Measurements from ENCODE around the gene ATP5PD. TPM values are rescaled to one million over a fixed set of nuclear protein-coding genes. Genes with fewer than 3 reads are reported as not detected.
"Not testable (repeated sequence)": the region's sequence is repeated elsewhere in the genome, so short reads cannot be mapped to it uniquely, and the experiment has no call there.

The ATP5PD gene
- total and polyA plus RNA-seq, 2 donors from 2014 or later, result 261 to 916 TPM

DNA sequence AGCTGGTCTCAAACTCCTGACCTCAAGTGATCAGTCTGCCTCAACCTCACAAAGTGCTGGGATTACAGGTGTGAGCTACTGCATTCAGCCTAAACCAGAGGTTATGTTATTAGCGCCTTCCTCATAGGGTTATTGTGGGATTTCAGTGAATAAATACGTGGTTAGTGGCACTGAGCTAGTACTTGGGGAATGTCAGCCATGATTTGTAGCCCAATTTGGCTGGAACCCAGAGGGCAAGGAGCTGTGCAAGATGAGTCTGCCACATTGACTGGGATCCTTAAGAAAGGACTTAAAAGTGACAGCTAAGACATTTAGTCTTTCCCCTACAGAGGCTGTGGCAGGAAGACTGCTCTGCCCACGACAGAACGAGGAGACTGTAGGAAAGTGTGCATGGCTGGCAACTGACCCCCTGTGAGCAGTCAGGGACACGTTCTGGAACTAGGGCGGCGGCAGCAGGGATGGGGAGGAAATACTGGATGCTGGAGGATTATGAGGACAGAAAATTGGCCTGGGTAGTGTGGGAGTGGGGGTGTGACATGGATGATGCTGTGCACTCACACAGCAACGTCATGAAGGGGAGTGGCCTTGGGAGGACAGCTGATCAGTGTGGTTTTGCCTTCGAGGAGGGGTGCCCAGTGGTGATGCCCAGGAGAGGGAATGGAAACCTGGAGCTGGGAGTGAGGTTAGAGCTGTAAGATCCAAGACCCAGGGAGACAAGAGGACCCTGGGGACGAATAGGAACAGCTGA is 14.6 kb downstream of the ATP5PD start:
- intact Hi-C loops (cut with DNase I), result no loop called here
- no peaks in the 10 kb centered on the region for H3K9me3 ChIP-seq (ENCODE audit: control insufficient read depth in 2 of 3, insufficient read depth in 1 of 3, low read length in 3 of 3)
- H3K36me3 ChIP-seq (ENCODE audit: control insufficient read depth in 2 of 3, insufficient read depth in 3 of 3, low read length in 3 of 3), result no peaks in the 10 kb centered on the region
- H3K27ac ChIP-seq (ENCODE audit: low read depth in 2 of 2, low read length in 2 of 2), result peak overlapping the region; percentile 41 to 54
- peaks cover 0 to 18% (median 5%) of the 10 kb centered on the region in 3 donors for H3K4me1 ChIP-seq (ENCODE audit: control insufficient read depth in 2 of 3, insufficient read depth in 2 of 3, low read depth in 1 of 3, low read length in 3 of 3)
- FAIRE-seq (no peak), DNase-seq (peak; percentile 48 to 84 (median 74))
- no peak for TF ChIP-seq CTCF (IDR thresholded peaks at IDR 0.05; ENCODE audit: borderline replicate concordance, extremely low read depth, insufficient read depth)
- H3K9ac ChIP-seq (ENCODE audit: low read length in 3 of 3), result peak overlapping the region in 1 of 3 donors; percentile 1
- no peaks in the 10 kb centered on the region for H3K27me3 ChIP-seq (ENCODE audit: control insufficient read depth, insufficient read depth, low read length)
- peak overlapping the region; percentile 39 to 47 (median 45) for H3K4me3 ChIP-seq (ENCODE audit: low read length in 3 of 3)

DNA sequence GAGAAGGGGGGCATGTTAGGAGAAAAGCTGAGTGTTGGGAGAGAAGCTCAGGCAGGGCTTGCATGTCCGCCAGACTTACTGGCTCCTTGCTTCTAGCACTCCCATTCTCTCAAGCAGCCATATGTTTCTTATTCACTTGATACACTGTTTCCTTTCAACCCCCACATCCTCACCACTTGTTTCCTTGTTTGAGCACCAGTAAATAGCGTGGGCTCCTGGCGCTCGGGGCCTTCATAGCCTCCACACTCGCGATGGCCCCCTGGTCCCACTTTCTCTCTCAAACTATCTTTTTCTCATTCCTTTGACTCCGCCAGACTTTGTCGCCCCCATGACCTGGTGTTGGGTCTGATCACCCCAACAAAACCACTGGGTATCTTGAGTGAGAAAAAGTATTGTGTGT is 16.6 kb downstream of the ATP5PD start:
- FAIRE-seq (no peak), DNase-seq (no peak)
- Histone ChIP-seq H3K4me3 (ENCODE audit: low read length in 3 of 3) (no peak overlapping the region), H3K4me1 (ENCODE audit: control insufficient read depth in 2 of 3, insufficient read depth in 2 of 3, low read depth in 1 of 3, low read length in 3 of 3) (peaks cover 0 to 17% (median 5%) of the 10 kb centered on the region in 3 donors), H3K27ac (ENCODE audit: low read depth in 2 of 2, low read length in 2 of 2) (no peak overlapping the region), H3K9me3 (ENCODE audit: control insufficient read depth in 2 of 3, insufficient read depth in 1 of 3, low read length in 3 of 3) (no peaks in the 10 kb centered on the region), H3K36me3 (ENCODE audit: control insufficient read depth in 2 of 3, insufficient read depth in 3 of 3, low read length in 3 of 3) (no peaks in the 10 kb centered on the region), H3K9ac (ENCODE audit: low read length in 3 of 3) (no peak overlapping the region), H3K27me3 (ENCODE audit: control insufficient read depth, insufficient read depth, low read length) (no peaks in the 10 kb centered on the region)
- TF ChIP-seq CTCF (IDR thresholded peaks at IDR 0.05; ENCODE audit: borderline replicate concordance, extremely low read depth, insufficient read depth), result no peak
- intact Hi-C loops (cut with DNase I), result no loop called here

GRCh38 chr17:75026650-75027049 is 20.1 kb downstream of the ATP5PD start:
- H3K36me3 ChIP-seq (ENCODE audit: control insufficient read depth in 2 of 3, insufficient read depth in 3 of 3, low read length in 3 of 3); DNase-seq; H3K9me3 ChIP-seq (ENCODE audit: control insufficient read depth in 2 of 3, insufficient read depth in 1 of 3, low read length in 3 of 3); H3K9ac ChIP-seq (ENCODE audit: low read length in 3 of 3); H3K27me3 ChIP-seq (ENCODE audit: control insufficient read depth, insufficient read depth, low read length); H3K4me3 ChIP-seq (ENCODE audit: low read length in 3 of 3); H3K27ac ChIP-seq (ENCODE audit: low read depth in 2 of 2, low read length in 2 of 2); H3K4me1 ChIP-seq (ENCODE audit: control insufficient read depth in 2 of 3, insufficient read depth in 2 of 3, low read depth in 1 of 3, low read length in 3 of 3); FAIRE-seq; intact Hi-C loops (cut with DNase I): not testable (repeated sequence)

DNA sequence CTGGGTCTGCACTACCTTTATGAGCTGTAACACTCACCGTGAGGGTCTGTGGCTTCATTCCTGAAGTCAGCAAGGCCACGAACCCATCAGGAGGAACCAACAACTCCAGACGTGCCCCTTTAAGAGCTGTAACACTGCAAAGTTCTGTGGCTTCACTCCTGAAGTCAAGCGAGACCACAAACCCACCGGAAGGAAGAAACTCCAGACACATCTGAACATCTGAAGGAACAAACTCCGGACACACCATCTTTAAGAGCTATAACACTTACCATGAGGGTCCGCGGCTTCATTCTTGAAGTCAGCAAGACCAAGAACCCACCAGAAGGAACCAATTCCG is 21.4 kb downstream of the ATP5PD start:
- H3K36me3 ChIP-seq (ENCODE audit: control insufficient read depth in 2 of 3, insufficient read depth in 3 of 3, low read length in 3 of 3), result peaks cover 0 to 12% (median 4%) of the 10 kb centered on the region in 3 donors
- H3K9me3 ChIP-seq (ENCODE audit: control insufficient read depth in 2 of 3, insufficient read depth in 1 of 3, low read length in 3 of 3); H3K4me3 ChIP-seq (ENCODE audit: low read length in 3 of 3); H3K27me3 ChIP-seq (ENCODE audit: control insufficient read depth, insufficient read depth, low read length); intact Hi-C loops (cut with DNase I); DNase-seq; FAIRE-seq; H3K27ac ChIP-seq (ENCODE audit: low read depth in 2 of 2, low read length in 2 of 2); H3K4me1 ChIP-seq (ENCODE audit: control insufficient read depth in 2 of 3, insufficient read depth in 2 of 3, low read depth in 1 of 3, low read length in 3 of 3); H3K9ac ChIP-seq (ENCODE audit: low read length in 3 of 3): not testable (repeated sequence)

Measured in kidney (tissue), 14 donors.